ENCODE data around the gene SORCS2.

The SORCS2 gene

GRCh38 chr4:7396186-7396910 lies 204.0 kb downstream of the SORCS2 start:
- ChIA-PET CTCF (interaction anchor here (1.0 kb wide), 1 partner anchor 29 kb away, joined by 3 read pairs; no protein-coding TSS in a partner anchor), POLR2A (no interaction called here)
- TF ChIP-seq ELF4 (IDR thresholded peaks at IDR 0.05) = no peak
- no peak for DNase-seq (ENCODE audit: extremely low spot score)

GRCh38 chr4:7397206-7398103 lies 205.1 kb downstream of the SORCS2 start:
- TF ChIP-seq ZNF384 (IDR thresholded peaks at IDR 0.05) (no peak), FOXA1 (IDR thresholded peaks at IDR 0.05) (no peak), LEF1 (IDR thresholded peaks at IDR 0.05; ENCODE audit: borderline replicate concordance) (no peak), PKNOX1 (IDR thresholded peaks at IDR 0.05) (no peak), SUZ12 (IDR thresholded peaks at IDR 0.05) (no peak), SP1 (IDR thresholded peaks at IDR 0.05) (no peak), ELF4 (IDR thresholded peaks at IDR 0.05) (no peak), NFRKB (IDR thresholded peaks at IDR 0.05) (no peak), TARDBP (IDR thresholded peaks at IDR 0.05) (no peak), CTBP1 (IDR thresholded peaks at IDR 0.05; ENCODE audit: borderline replicate concordance) (no peak)
- POLR2A ChIA-PET = no interaction called here
- DNase-seq (ENCODE audit: extremely low spot score) = no peak
- CTCF ChIA-PET = interaction anchor here (0.5 to 1.0 kb wide), 2 partner anchors 30 to 676 kb away, joined by 3 to 6 read pairs; no protein-coding TSS in a partner anchor

- CTCF ChIA-PET = no interaction called here
- TF ChIP-seq ARNT (IDR thresholded peaks at IDR 0.05) (no peak), ELF4 (IDR thresholded peaks at IDR 0.05) (no peak), BHLHE40 (IDR thresholded peaks at IDR 0.05; ENCODE audit: borderline replicate concordance) (no peak), CTBP1 (IDR thresholded peaks at IDR 0.05; ENCODE audit: borderline replicate concordance) (no peak), HDGF (IDR thresholded peaks at IDR 0.05; ENCODE audit: borderline replicate concordance) (no peak), NFRKB (IDR thresholded peaks at IDR 0.05) (no peak), FOXM1 (IDR thresholded peaks at IDR 0.05; ENCODE audit: borderline replicate concordance) (no peak), SP1 (IDR thresholded peaks at IDR 0.05) (no peak), FOXA1 (IDR thresholded peaks at IDR 0.05) (no peak), SUZ12 (IDR thresholded peaks at IDR 0.05) (no peak), FOXK2 (IDR thresholded peaks at IDR 0.05) (no peak), TARDBP (IDR thresholded peaks at IDR 0.05) (no peak), L3MBTL2 (conservative IDR thresholded peaks at IDR 0.05) (no peak), PKNOX1 (IDR thresholded peaks at IDR 0.05) (no peak), LEF1 (IDR thresholded peaks at IDR 0.05; ENCODE audit: borderline replicate concordance) (no peak), ZNF384 (IDR thresholded peaks at IDR 0.05) (no peak)
- POLR2A ChIA-PET = no interaction called here
- no peak for DNase-seq (ENCODE audit: extremely low spot score)
These were observed 205.7 kb downstream of the SORCS2 start for GRCh38 chr4:7398104-7398423.

- CTCF ChIA-PET = no interaction called here
- POLR2A ChIA-PET = no interaction called here
- no peak for TF ChIP-seq HDGF (IDR thresholded peaks at IDR 0.05; ENCODE audit: borderline replicate concordance)
- no peak for TF ChIP-seq FOXM1 (IDR thresholded peaks at IDR 0.05; ENCODE audit: borderline replicate concordance)
- no peak for TF ChIP-seq ZNF384 (IDR thresholded peaks at IDR 0.05)
- no peak for TF ChIP-seq TARDBP (IDR thresholded peaks at IDR 0.05)
- no peak for TF ChIP-seq ELF4 (IDR thresholded peaks at IDR 0.05)
- no peak for DNase-seq (ENCODE audit: extremely low spot score)
These were observed 206.6 kb downstream of the SORCS2 start for GRCh38 chr4:7398788-7399439.

- TF ChIP-seq ELF4 (IDR thresholded peaks at IDR 0.05) = no peak
- no peak for TF ChIP-seq ARNT (IDR thresholded peaks at IDR 0.05)
- TF ChIP-seq BHLHE40 (IDR thresholded peaks at IDR 0.05; ENCODE audit: borderline replicate concordance) = no peak
- TF ChIP-seq HDGF (IDR thresholded peaks at IDR 0.05; ENCODE audit: borderline replicate concordance) = no peak
- TF ChIP-seq NFRKB (IDR thresholded peaks at IDR 0.05) = no peak
- no peak for TF ChIP-seq TARDBP (IDR thresholded peaks at IDR 0.05)
- TF ChIP-seq FOXA1 (IDR thresholded peaks at IDR 0.05) = no peak
These were observed 207.3 kb downstream of the SORCS2 start for GRCh38 chr4:7399440-7400234.

GRCh38 chr4:7400671-7401298 lies 208.4 kb downstream of the SORCS2 start:
- ChIA-PET CTCF (no interaction called here), POLR2A (no interaction called here)
- DNase-seq (ENCODE audit: extremely low spot score) = no peak
- TF ChIP-seq ARNT (IDR thresholded peaks at IDR 0.05) (no peak), FOXA1 (IDR thresholded peaks at IDR 0.05) (no peak), PKNOX1 (IDR thresholded peaks at IDR 0.05) (0 out of 2 replicates have a peak, but pooled peaks have one; percentile 26), TARDBP (IDR thresholded peaks at IDR 0.05) (no peak)

More at GRCh38 chr4:7399440-7400234, 207.3 kb downstream of the SORCS2 start:
- no peak for DNase-seq (ENCODE audit: extremely low spot score)
- POLR2A ChIA-PET = no interaction called here
- CTCF ChIA-PET = no interaction called here
